UCSD-AML1 (cell line): Measurements from ENCODE around the gene NFIC.
"Not testable (repeated sequence)": the region's sequence is repeated elsewhere in the genome, so short reads cannot be mapped to it uniquely, and the experiment has no call there.

Experiments
- DNase-seq: peaks from one replicate; lab custom pipeline; 2025; ENCODE audit not compliant: unreplicated experiment; lab: John Stamatoyannopoulos, UW

The NFIC gene

DNA sequence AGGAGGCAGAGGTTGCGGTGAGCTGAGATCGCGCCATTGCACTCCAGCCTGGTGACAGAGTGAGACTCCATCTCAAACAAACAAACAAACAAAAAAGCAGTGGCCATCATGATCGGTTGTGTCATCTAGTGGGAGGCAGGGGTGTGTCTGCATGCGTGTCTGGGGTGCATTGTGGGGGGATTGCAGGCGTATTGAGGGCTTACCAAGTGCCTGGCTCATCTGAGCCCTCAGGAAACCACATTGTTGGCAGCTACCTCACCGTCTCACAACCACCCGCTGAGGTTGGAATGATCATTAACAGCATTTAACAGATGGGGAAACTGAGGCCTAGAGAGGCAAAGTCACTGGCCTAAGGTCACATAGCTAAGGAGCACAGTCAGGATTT is 30.5 kb downstream of the NFIC start:
- DNase-seq = no peak

DNA sequence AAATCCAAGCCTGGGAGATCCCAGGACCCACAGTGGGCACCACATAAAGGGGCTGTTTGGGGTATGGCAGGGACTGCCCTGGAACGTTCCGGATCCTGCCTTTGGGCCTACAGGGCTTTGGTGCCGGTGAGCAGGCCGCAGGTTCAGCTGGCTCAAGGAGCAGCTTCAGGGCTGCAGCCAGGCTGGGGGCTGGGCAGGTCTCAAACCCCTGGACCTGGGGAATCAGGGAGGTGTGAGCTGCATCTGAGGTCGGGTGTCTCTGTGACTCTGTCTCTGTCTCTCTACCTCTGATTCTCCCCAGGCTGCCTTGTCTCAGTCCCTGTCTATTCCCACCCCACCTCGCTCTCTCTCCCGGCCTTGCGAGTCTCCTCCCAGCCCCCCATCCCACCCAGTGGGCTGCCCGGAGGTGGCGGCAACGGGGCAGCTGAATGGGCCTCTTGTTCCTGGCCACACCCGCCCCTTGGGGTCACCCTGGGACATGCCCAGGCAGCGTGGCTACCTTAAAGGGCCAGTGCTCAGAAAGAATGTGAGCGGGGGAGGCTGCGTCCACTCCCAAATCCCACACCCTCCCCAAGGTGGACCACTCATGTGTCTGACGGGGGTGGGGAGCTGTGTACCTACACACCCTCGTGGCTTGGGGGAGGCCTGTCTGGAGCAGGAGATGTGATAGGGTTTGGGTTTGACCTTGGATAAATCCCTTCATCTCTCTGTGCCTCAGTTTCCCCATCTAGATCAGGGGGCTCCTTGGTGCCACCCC is 31.1 kb downstream of the NFIC start:
- DNase-seq = no peak

DNA sequence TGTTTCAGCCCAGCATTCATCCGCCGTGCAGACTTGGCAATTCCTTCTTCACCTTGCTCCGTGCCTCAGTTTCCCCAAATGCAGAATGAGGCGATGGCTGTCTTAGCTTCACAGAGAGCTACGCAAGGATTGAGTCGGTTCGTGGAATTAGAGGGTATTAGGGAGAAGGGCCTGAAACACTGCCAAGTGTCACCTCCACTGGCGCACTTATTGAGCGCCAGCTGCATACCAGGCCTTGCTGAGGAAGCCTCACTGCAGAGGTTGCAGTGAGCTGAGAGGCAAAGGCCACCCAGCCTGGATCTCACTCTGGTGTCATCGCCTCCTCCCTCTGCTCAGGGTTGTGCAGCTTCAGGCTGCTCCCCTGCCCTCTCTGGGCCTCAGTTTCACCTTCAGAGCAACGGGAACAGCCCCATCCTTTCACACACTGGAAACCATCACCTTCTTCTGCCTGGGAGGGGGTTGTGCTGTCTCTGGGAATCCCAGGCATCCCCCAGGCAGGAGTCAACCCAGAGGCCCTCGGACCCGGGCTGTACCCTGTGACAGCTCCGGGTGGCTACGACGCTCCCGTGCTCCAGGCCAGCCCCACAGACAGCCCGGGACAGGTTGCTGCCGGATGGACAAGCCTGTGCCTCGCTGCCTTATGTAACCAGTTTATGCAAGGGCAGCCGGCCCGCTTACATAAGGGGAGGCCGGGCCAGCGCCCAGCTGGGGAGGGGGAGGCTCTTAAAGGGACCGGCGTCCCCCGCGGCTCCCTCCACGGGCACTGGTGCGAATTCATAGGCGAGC is 31.9 kb downstream of the NFIC start:
- DNase-seq = no peak

DNA sequence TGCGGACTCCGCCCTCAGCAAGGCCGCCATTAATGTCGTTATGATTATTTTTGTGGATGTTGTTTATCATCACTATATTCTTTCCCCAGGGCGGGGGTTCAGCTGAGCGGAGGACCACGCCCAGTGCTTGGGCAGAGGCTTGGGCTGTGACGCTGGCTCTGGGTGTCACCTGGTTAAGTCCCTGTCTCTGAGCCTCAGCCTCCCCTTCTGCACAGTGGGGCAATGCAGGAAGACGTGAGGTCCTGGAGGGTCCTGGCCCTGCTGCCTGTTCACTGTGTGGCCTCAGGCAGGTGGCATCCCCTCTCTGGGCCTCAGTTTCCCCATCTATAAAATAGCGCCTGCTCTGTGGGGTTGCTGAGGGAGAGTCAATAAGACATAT is 32.5 kb downstream of the NFIC start:
- DNase-seq = no peak

DNA sequence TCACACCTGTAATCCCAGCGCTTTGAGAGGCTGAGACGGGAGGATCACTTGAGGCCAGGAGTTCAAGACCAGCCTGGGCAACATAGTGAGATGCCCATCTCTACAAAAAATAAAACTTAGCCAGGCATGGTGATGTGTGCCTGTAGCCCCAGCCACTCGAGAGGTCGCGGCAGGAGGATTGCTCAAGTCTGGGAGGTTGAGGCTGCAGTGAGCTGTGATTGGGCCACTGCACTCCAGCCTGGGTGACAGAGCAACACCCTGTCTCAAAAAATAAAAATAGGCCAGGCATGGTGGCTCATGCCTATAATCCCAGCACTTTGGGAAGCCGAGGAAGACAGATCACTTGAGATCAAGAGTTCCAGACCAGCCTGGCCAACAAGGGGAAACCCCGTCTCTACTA is 32.9 kb downstream of the NFIC start:
- DNase-seq = not testable (repeated sequence)

DNA sequence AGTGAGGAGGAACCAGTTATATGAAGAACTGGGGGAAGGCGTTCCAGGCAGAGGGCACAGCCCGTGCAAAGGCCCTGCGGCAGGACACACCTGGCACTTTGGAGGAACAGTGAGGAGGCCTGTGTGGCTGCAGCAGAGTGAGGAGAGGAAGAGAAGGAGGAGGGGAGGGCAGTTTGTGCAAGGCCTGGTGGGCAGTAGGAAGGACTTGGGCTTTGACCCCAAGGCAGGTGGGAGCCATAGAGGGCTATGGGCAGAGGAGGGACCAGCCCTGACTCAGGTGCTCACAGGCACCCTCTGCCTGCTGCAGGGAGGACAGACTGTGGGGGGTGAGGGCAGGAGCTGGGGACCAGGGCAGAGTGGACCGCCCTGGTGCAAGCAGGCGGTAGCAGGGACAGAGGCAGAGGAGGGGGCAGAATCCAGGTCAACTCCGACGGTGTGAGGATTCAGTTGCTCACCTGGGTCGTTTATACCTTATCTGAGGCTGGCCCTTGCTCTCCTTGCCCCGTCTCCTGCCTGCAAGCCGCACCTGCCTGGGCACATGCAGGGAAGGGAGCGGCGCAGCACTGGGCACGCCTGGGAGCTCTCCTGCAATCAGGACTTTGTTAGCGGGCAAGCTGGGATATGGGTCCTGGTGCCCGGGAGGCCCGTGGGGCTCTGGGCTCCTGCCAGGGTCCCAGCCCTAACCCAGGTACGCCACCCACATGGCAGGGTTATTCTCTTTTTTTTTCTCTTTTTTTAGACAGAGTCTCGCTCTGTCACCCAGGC is 34.8 kb downstream of the NFIC start:
- DNase-seq = no peak

DNA sequence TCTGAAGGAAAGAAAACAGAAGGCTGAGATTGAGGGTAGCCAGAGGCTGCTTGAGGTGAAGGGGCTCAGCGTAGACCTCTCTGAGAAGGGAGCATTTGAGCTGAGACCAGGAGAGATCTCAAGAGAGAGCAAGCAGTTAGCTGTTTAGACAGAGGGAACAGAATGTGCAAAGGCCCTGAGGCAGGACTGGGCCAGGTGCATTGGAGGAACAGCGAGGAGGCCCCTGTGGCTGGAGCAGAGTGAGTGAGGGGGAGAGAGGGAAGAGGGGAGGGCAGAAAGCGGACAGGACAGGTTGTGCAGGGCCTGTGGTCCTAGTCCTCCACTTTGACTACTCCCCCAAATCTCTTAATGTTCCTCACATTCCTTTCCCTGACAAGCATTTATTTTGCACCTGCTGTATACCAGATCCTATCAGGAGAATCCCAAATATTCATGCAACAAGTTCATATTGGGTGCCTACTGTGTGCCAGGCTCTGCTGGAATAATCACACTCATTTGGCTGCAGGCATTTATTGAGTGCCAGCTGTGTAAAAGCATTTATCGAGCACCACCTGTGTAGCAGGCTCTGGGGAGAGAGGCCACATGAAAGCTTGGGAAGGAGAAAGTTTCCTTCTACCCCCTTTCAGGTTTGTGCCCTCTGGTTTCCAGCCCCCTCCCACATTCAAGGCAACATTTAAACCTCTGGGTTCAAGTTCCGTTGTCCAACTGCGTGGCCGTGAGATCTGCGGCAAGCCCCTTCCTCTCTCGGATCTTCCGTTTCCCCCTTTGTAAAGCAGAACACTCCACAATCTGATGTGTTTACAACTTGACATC is 36.5 kb downstream of the NFIC start:
- DNase-seq = no peak

DNA sequence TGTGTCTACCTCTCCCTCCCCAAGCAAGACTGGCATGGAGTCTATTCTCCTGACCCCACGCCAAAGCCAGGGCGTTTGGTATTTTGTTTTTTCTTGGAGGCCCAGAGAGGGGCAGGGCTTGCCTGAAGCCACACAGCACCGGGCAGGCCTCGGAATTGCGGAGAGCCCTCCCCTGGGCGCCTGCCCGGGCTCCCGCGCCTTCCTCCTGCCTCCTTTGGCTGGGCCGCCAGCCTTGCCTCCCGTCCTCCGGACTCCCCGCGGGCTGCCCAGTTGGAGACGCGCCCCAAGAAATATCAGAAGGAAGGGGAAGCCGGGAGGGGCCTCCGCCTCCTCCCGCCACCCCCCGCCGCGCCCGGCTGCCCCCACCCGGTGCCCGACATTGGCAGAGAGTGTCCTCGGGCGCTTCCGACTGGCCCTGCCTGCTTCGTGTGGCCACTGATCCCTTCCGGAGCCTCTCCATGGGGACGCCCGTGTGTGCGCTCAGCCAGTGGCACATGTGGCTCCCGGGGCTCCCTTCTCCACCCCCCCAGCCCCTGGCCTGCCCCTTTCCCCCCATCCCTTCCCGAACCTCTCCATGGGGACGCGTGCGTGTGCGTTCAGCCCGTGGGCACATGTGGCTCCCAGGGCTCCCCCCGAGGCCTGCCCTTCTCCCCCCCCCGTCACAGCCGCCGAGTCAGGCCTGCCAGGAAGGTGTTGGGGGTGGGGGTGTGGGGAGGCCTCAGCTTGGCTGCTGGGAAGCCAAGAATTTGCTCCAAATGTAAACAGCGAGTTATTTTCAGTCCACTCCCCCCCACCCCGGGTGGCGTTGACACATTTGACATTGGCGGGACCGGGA is 37.3 kb downstream of the NFIC start:
- no peak for DNase-seq

DNA sequence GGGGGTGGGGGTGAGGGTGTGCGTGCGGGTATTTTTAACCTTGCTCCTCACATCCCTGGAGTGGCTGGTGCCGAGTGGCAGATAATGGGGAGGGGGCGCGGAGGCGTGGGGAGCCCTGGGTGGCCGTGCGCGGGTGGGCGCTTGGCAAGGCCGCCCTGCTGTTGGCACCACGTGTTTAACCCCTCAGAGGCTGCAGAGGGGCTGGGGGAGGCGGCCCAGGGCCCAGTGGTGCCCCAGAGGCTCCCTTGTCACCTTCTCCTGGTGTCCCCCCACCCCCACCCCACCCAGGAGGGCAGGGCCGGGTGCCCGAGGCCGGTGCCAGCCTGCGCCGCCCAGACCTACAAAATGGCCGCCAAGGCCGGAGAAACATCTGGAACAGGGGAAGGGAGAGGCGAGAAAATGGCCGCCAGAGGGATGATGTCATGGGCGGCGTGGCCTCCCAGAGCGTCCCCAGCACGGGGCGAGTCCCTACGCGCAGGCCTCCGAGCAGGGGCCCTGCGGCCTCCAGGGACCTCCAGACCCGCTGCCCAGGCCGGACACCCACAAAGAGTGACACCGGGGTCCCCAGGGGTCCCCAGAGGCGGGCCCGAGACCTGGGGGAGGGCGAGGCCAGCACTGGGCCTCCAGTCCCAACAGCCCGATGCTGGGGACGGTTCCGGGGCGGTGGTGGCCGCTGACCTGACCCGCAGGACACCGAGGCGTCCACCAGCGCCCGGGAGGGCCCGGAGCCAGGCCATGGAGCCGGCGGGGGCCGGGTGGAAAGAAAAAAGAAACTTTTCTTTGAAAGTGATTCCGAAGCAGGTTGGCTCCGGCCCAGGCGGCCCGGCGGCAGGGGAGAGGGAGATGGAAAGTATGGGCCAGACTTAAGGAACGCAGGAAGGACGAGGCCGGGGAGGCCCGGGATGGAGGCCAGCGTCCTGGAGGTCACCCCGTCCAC is 38.2 kb downstream of the NFIC start:
- DNase-seq = no peak

DNA sequence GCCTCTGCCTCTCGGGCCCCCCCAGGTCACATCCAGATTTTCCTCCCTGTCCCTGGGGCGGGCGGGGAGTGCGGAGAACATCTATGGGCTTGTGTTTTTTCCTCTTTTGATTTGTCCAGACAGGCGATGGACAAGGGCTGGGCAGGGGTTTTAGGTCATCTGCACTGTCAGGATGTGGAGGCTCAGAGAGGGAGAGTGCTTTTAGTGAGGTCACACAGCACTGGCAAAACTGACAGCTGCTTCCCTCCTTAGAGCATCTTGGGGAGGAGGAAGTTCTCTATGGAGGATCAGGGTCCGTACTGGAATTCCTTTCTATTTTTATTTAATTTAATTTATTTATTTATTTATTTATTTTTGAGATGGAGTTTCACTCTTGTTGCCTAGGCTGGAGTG is 38.9 kb downstream of the NFIC start:
- DNase-seq = no peak

DNA sequence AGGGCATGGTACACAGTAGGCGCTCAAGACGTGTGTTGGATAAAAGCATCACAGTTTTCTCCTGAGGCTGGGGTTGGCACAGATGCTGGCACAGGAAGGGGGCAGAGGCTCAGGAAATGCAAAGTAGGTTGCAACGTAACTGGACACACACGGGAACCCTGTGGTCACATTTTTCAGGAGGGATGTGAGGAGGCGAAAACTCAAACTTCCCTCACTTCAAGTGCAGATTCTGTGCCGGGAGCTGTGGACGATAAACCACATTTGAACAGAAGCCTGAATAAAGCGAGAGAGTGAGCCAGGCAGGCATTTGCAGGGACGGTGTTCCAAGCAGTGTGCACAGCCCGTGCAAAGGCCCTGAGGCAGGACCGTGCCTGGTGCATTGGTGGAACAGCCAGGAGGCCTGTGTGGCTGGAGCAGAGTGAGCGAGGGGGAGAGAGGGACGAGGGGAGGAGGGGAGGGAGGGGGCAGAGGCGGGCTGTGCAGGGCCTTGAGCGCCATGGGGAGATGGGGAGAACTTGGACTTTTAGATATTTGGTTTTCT is 40.3 kb downstream of the NFIC start:
- DNase-seq = no peak

DNA sequence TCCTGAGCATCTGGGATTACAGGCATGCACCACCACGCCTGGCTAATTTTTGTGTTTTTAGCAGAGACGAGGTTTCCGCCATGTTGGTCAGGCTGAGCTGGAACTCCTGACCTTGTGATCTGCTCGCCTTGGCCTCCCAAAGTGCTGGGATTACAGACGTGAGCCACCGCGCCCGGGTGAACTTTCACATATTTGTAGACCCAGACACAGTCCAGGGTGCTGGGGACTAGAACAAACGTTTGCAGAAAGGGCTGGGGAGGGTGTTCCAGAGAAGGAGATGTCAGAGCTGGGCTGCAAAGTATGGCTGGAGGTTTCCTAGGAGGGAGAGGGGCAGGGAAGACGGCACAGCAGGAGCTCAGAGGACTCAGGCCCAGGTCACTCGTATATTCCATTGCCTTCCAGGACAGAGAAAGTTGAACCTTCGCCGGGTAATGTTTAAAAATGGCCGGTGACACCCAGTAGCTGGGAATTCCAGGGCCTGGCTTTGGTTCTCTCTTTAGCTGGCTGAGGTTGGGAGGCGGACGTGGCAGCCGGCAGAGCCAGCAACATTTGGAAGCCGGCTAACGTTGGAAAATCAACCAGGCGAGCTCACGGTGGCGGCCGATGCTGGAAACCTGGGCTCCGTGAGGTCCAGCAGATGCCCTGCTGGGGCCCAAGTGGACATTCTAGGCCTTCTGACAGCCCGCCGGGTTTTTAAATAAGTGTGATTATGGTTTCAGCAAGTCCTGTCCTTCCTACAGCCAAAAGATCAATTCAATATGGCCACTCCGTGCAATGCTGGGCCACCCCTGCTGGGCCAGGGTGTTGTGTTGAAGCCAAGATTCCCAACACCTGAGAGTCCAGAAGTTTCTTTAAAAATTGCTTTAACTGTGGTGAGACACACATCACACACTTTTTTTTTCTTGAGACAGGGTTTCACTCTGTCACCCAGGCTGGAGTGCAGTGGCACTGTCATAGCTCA is 41.5 kb downstream of the NFIC start:
- DNase-seq = no peak

DNA sequence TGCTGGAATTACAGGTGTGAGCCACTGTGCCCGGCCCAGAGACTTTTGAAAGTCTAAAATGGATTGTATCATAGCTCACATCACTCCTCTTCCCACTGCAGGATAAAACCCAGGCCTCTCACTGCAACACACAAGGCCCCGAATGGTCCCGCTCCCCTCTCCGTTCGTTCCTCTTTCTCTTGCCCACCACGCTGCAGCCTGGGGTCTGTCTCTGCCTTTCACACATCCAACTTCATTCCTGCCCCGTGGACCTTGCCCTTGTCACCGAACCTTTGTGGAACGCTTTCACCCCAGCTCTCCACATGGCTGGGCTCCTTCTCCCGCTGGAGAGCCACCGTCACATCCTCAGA is 42.6 kb downstream of the NFIC start:
- DNase-seq = no peak

DNA sequence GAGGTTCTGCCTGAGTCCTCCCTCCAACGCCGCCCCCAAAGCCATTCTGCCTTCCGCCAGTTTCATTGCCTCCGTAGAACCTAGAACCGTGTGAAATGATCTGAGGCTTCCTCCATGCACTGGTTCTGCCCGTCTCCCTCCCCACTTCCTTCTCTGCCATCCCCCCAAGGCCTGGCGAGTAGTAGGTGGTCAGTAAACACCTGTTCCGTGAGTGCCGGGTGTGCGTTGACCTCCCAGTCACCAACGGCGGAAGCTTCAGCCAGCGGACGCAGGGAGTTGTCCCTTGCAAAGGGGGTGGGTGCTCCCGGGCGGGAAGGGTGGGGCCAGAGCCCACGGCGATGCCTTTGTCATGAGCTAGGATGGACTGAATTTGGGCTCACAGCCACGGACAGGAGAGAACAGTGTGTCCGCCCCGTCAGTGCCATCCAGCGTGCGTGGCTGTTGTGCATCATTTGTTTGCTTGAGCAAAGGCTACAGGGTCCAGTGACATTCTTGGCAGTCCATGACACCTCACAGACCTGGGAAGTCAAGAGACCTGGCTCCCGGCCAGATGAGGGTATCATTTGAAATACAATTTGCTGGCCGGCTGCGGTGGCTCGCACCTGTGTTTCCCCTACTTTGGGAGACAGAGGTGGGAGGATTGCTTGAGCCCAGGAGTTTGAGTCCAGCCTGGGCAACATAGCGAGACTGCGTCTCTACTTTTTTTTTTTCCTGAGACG is 43.1 kb downstream of the NFIC start:
- no peak for DNase-seq

DNA sequence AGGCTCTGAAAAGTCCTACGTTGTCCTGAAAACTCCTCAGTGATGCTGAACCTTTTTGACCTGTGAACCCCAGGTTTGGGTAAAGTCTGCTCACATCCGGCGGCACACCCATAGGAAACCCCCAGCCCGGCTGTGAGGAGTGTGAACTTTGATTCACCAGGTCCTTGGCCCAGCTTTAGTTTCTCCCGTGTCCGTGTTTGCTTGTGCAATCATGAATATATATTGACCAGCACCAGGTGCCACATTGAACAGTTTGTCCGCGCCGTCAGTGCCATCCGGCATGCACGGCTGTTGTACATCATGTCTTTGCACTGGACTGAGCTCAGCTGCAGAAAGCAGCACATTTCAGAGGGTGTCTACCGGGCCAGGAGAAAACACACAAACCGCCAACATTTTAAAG is 45.3 kb downstream of the NFIC start:
- DNase-seq = no peak

DNA sequence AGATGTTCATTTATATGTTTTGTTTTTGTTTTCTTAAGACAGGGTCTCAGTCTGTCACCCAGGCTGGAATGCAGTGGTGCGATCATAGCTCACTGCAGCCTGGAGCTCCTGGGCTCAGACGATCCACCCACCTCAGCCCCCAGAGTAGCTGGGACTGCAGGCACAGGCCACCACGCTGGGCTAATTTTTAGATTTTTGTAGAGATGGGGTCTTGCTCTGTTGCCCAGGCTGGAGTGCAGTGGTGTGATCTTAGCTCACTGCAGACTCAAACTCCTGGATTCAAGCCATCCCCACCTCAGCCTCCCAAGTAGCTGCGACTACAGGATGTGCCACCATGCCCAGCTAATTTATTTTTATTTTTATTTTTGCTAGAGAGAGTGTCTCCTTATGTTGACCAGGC is 45.7 kb downstream of the NFIC start:
- DNase-seq = no peak

DNA sequence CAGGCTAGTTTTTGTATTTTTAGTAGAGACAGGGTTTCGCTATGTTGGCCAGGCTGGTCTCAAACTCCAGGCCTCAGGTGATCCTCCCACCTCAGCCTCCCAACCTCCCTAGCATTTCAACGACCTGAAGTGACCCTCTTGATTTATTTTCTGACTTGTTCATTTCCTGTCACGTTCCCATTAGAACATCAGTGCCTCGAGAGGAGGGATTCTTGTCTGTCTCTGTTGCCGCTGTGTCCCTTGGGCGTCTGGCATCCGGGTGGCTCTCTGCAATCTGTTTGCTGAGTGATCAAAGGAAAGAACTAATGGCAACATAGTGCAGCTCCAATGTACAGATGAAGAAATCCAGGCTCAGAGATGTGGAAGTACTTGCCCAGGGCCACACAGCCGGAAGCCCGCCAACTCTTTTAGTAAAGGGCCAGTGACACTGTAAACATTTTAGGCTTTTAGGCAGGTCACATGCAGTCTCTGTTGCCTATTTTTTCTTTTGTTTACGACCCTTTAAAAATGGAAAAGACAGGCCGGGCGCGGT is 47.5 kb downstream of the NFIC start:
- no peak for DNase-seq
